Measurements from ENCODE around the gene TEKT3. TPM values are rescaled to one million over a fixed set of nuclear protein-coding genes. Genes with fewer than 3 reads are reported as not detected.

TEKT3 gene
- total RNA-seq, 1 experiment from 2014 or later: not detected

DNA sequence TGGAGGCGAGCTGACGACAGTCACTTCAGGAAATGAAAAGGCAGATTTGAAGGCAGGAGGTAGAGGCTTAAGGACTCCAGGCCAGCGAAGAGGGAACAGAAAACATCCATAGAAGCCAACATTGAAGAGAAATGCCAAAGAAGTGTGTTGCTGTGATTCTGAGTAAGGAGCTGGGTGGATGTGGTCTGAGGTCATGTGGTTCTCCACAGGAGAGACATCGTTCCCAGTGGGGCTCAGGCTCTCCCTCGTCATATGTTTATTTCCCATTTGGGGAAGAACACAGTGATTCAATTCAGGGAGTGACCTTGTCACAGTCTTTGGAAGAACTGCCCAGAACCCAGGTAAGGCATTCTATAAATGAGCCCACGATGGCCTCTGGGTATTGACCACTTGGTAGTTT is 69.7 kb downstream of the TEKT3 start:
- Histone ChIP-seq H3K79me2 (ENCODE audit: low read depth) (no peaks in the 10 kb centered on the region), H3K9me2 (ENCODE audit: insufficient read depth) (no peaks in the 10 kb centered on the region), H3K9me3 (ENCODE audit: insufficient read depth, low read depth) (no peaks in the 10 kb centered on the region), H2AFZ (no peak overlapping the region), H3K4me2 (no peak overlapping the region), H3K27me3 (ENCODE audit: insufficient read depth, low read depth) (peaks cover 5% of the 10 kb centered on the region; the same call in 1 of the 2 replicates), H3K4me3 (no peak overlapping the region), H3F3A (ENCODE audit: insufficient read depth, low read depth) (no peaks in the 10 kb centered on the region), H4K20me1 (ENCODE audit: insufficient read depth) (no peaks in the 10 kb centered on the region), H3K4me1 (replicated peaks; ENCODE audit: insufficient read depth) (no peaks in the 10 kb centered on the region), H3K36me3 (ENCODE audit: low read depth) (no peaks in the 10 kb centered on the region), H3K27ac (no peak overlapping the region)
- no TSS peak for BruUV-seq (replicated peaks)
- ChIA-PET POLR2A (ENCODE audit: unreplicated experiment) (no interaction called here), CTCF (no interaction called here)
- TF ChIP-seq, protein P1, sequence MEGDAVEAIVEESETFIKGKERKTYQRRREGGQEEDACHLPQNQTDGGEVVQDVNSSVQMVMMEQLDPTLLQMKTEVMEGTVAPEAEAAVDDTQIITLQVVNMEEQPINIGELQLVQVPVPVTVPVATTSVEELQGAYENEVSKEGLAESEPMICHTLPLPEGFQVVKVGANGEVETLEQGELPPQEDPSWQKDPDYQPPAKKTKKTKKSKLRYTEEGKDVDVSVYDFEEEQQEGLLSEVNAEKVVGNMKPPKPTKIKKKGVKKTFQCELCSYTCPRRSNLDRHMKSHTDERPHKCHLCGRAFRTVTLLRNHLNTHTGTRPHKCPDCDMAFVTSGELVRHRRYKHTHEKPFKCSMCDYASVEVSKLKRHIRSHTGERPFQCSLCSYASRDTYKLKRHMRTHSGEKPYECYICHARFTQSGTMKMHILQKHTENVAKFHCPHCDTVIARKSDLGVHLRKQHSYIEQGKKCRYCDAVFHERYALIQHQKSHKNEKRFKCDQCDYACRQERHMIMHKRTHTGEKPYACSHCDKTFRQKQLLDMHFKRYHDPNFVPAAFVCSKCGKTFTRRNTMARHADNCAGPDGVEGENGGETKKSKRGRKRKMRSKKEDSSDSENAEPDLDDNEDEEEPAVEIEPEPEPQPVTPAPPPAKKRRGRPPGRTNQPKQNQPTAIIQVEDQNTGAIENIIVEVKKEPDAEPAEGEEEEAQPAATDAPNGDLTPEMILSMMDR (conservative IDR thresholded peaks at IDR 0.05): no peak
- no peak for TF ChIP-seq EZH2 (IDR thresholded peaks at IDR 0.05; ENCODE audit: low read depth)
- intact Hi-C loops (cut with micrococcal nuclease; ENCODE audit: unreplicated experiment): no loop called here
- no peak for DNase-seq

- Histone ChIP-seq H3K4me1 (replicated peaks; ENCODE audit: insufficient read depth) (no peaks in the 10 kb centered on the region), H3K4me2 (no peak overlapping the region), H2AFZ (no peak overlapping the region), H3K79me2 (ENCODE audit: low read depth) (no peaks in the 10 kb centered on the region), H3K9me3 (ENCODE audit: insufficient read depth, low read depth) (no peaks in the 10 kb centered on the region), H4K20me1 (ENCODE audit: insufficient read depth) (no peaks in the 10 kb centered on the region), H3K4me3 (no peak overlapping the region), H3K36me3 (ENCODE audit: low read depth) (no peaks in the 10 kb centered on the region), H3K9me2 (ENCODE audit: insufficient read depth) (no peaks in the 10 kb centered on the region), H3K27ac (no peak overlapping the region), H3F3A (ENCODE audit: insufficient read depth, low read depth) (no peaks in the 10 kb centered on the region), H3K27me3 (ENCODE audit: insufficient read depth, low read depth) (peaks cover 9% of the 10 kb centered on the region; the same call in 1 of the 2 replicates)
- POLR2A ChIA-PET (ENCODE audit: unreplicated experiment): no interaction called here
- intact Hi-C loops (cut with micrococcal nuclease; ENCODE audit: unreplicated experiment): no loop called here
- no peak for DNase-seq
- BruUV-seq (replicated peaks): no TSS peak
- CTCF ChIA-PET: no interaction called here
- TF ChIP-seq EZH2 (IDR thresholded peaks at IDR 0.05; ENCODE audit: low read depth): no peak
- TF ChIP-seq, protein P1 (conservative IDR thresholded peaks at IDR 0.05): no peak
These were observed 70.6 kb downstream of the TEKT3 start for GRCh38 chr17:15270628-15271381.

DNA sequence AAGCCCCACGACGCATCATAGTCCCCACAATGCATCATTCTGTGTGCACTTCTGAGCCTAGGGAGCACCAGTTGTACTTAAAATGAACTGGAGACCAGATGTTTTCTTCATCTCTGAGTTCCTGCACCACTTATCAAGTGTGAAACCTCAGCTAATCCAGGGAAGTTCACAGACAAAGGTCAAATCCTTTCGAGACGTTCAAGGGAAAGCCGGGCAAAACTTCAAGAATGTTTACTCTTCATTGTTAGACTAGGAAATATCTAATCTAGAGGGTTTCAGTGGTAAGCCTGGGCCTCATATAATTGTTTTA is 71.7 kb downstream of the TEKT3 start:
- ChIA-PET CTCF (no interaction called here), POLR2A (ENCODE audit: unreplicated experiment) (no interaction called here)
- Histone ChIP-seq H3K36me3 (ENCODE audit: low read depth) (no peaks in the 10 kb centered on the region), H3K4me1 (replicated peaks; ENCODE audit: insufficient read depth) (no peaks in the 10 kb centered on the region), H3K79me2 (ENCODE audit: low read depth) (no peaks in the 10 kb centered on the region), H3K27ac (no peak overlapping the region), H3K4me2 (no peak overlapping the region), H3F3A (ENCODE audit: insufficient read depth, low read depth) (no peaks in the 10 kb centered on the region), H3K9me2 (ENCODE audit: insufficient read depth) (no peaks in the 10 kb centered on the region), H4K20me1 (ENCODE audit: insufficient read depth) (no peaks in the 10 kb centered on the region), H3K4me3 (no peak overlapping the region), H2AFZ (no peak overlapping the region), H3K9me3 (ENCODE audit: insufficient read depth, low read depth) (no peaks in the 10 kb centered on the region), H3K27me3 (ENCODE audit: insufficient read depth, low read depth) (peaks cover 16% of the 10 kb centered on the region; the same call in 1 of the 2 replicates)
- intact Hi-C loops (cut with micrococcal nuclease; ENCODE audit: unreplicated experiment): loop anchor here (10.0 kb wide), 1 partner anchor 385 kb away; no protein-coding TSS in a partner anchor
- TF ChIP-seq, protein P1 (conservative IDR thresholded peaks at IDR 0.05): no peak
- no peak for TF ChIP-seq EZH2 (IDR thresholded peaks at IDR 0.05; ENCODE audit: low read depth)
- no peak for DNase-seq
- no TSS peak for BruUV-seq (replicated peaks)
